ENCODE results near the gene SPRR2E. TPM values are rescaled to one million over a fixed set of nuclear protein-coding genes. Genes with fewer than 3 reads are reported as not detected.

SPRR2E gene
- total RNA-seq (2021; fragmentation: NEBNext Ultra II Directional; extraction: Animal tissue kit (Norgen Biotek cat#: 25700)) (not detected in 2 replicates), polyA plus RNA-seq (2011; rRNA removed) (not detected in 2 replicates), polyA minus RNA-seq (2011; rRNA and poly(A)+ RNA removed) (not detected in 2 replicates)
- polyA plus RNA-seq (2011; cell fraction: cytosol; rRNA removed), result not detected
- polyA plus RNA-seq (2011; cell fraction: nucleus; rRNA removed), result not detected
- not detected in 4 replicates for polyA plus RNA-seq (2012, experiment 1 of 2)
- polyA plus RNA-seq (2012, experiment 2 of 2), result not detected
- polyA plus RNA-seq (2013, experiment 1 of 2), result not detected
- polyA plus RNA-seq (2013, experiment 2 of 2), result not detected
- polyA minus RNA-seq (2011; cell fraction: cytosol; rRNA and poly(A)+ RNA removed), result not detected
- not detected for polyA minus RNA-seq (2011; cell fraction: nucleus; rRNA and poly(A)+ RNA removed)
- long read RNA-seq, experiment 1, result 0 reads
- long read RNA-seq, experiment 2, result 0 reads

DNA sequence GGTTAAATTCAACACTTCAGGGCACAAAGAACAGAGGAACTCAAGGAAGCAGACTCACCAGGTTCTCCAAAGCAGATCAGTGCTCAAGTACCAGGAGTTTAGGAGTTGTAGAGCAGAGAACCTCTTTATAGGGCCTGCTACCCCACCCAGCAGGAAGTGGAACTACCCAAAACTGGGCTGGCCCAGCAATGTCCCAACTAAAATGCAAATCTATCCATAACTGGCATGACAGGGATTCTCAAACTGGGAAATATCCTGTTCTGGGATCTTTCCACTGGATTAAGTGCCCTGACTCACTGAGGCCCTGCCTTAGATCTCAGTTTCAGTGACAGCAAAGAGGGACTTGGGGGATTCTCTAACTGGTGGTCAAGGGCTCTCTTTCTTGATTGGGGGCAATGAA, at the start of gene SPRR2E:
SPRR2E (minus strand) TSS at position 101 of the 400 bp plus-strand sequence. CDS start 775 bp downstream, outside the sequence.
- ChIA-PET POLR2A (ENCODE audit: partially characterized antibody) (no interaction called here), CTCF (ENCODE audit: partially characterized antibody) (no interaction called here)
- no peak for FAIRE-seq

More for the DNA sequence above, at the start of gene SPRR2E:
- Histone ChIP-seq H2AK5ac (ENCODE audit: low read depth, low read length) (no peak within 1 kb of the TSS), H3K4me2 (ENCODE audit: insufficient read depth in 1 of 2, low read depth in 2 of 2, low read length in 2 of 2) (no peak within 1 kb of the TSS), H3K79me2 (ENCODE audit: control insufficient read depth in 1 of 2, insufficient read depth in 2 of 2, low read length in 2 of 2) (no peaks in the 10 kb centered on the region), H3K4ac (replicated peaks; ENCODE audit: insufficient read length, low read depth, low read length) (no peak within 1 kb of the TSS), H3K23me2 (ENCODE audit: low read depth, low read length) (no peaks in the 10 kb centered on the region), H3K9ac (replicated peaks in 1 of 4; ENCODE audit: extremely low read depth in 1 of 4, low read depth in 3 of 4, low read length in 3 of 4) (no peak within 1 kb of the TSS), H2BK120ac (replicated peaks; ENCODE audit: low read depth, low read length) (no peak within 1 kb of the TSS), H3K27ac (ENCODE audit: low read depth, low read length) (no peak within 1 kb of the TSS), H4K5ac (ENCODE audit: insufficient read length, low read depth, low read length) (no peak within 1 kb of the TSS), H3K18ac (ENCODE audit: extremely low read depth, low read length) (no peak within 1 kb of the TSS), H2AFZ (ENCODE audit: low read length) (no peak within 1 kb of the TSS), H4K8ac (ENCODE audit: extremely low read depth, insufficient read depth, low read length) (no peak within 1 kb of the TSS), H4K20me1 (replicated peaks in 1 of 2; ENCODE audit: control insufficient read depth in 1 of 2, insufficient read depth in 2 of 2, low read length in 2 of 2) (no peaks in the 10 kb centered on the region), H3K23ac (ENCODE audit: insufficient read length) (no peak within 1 kb of the TSS), H3K4me3 (ENCODE audit: extremely low read depth in 1 of 4, insufficient read depth in 2 of 4, low read depth in 3 of 4, low read length in 4 of 4) (no peak within 1 kb of the TSS), H2BK15ac (ENCODE audit: low read length) (no peak within 1 kb of the TSS), H3K9me3 (ENCODE audit: insufficient read depth in 2 of 2, low read depth in 1 of 2, low read length in 1 of 2) (no peaks in the 10 kb centered on the region), H3K79me1 (ENCODE audit: low read depth, low read length) (no peaks in the 10 kb centered on the region), H3K14ac (ENCODE audit: insufficient read length) (no peak within 1 kb of the TSS), H3K56ac (replicated peaks; ENCODE audit: insufficient read length, low read depth, low read length) (no peak within 1 kb of the TSS), H2BK12ac (ENCODE audit: low read depth, low read length) (no peak within 1 kb of the TSS), H3K36me3 (ENCODE audit: control insufficient read depth in 2 of 4, insufficient read depth in 4 of 4, low read length in 3 of 4) (no peaks in the 10 kb centered on the region), H2BK20ac (ENCODE audit: low read length) (no peak within 1 kb of the TSS), H3K27me3 (replicated peaks in 1 of 4; ENCODE audit: control insufficient read depth in 3 of 4, extremely low read depth in 1 of 4, insufficient read depth in 3 of 4, low read length in 3 of 4) (no peaks in the 10 kb centered on the region), H3K4me1 (replicated peaks in 1 of 4; ENCODE audit: control insufficient read depth in 3 of 4, insufficient read depth in 4 of 4, low read length in 3 of 4) (no peaks in the 10 kb centered on the region), H2BK5ac (ENCODE audit: low read depth, low read length) (no peak within 1 kb of the TSS), H4K91ac (replicated peaks; ENCODE audit: insufficient read length, low read length) (no peak within 1 kb of the TSS)
- TF ChIP-seq JUND (IDR thresholded peaks at IDR 0.05; ENCODE audit: low read length), result no peak
- no peak for TF ChIP-seq TAF1 (IDR thresholded peaks at IDR 0.05; ENCODE audit: low read depth, low read length)
- TF ChIP-seq TCF12 (IDR thresholded peaks at IDR 0.05; ENCODE audit: low read depth, low read length), result no peak
- TF ChIP-seq MAFK (IDR thresholded peaks at IDR 0.05; ENCODE audit: low read depth, low read length), result no peak
- TF ChIP-seq FOSL1 (IDR thresholded peaks at IDR 0.05; ENCODE audit: insufficient read depth, low read depth, low read length), result no peak
- no peak for TF ChIP-seq CBX5 (IDR thresholded peaks at IDR 0.05; ENCODE audit: low read depth, low read length)
- no peak for TF ChIP-seq EGR1 (IDR thresholded peaks at IDR 0.05; ENCODE audit: borderline replicate concordance, low read depth, low read length)
- TF ChIP-seq BACH1 (IDR thresholded peaks at IDR 0.05; ENCODE audit: low read length), result no peak
- TF ChIP-seq RFX5 (IDR thresholded peaks at IDR 0.05; ENCODE audit: borderline replicate concordance, low read depth, low read length), result no peak
- TF ChIP-seq POLR2A (IDR thresholded peaks at IDR 0.05; ENCODE audit: control extremely low read depth in 1 of 2, low read depth in 2 of 2, low read length in 2 of 2), result no peak
- no peak for TF ChIP-seq KDM5A (IDR thresholded peaks at IDR 0.05; ENCODE audit: low read length)
- no peak for DNase-seq (ENCODE audit: low read depth in 1 of 2, low spot score in 2 of 2)

Measured in H1 (cell line).